Measurements from ENCODE around the gene TMTC2. TPM values are rescaled to one million over a fixed set of nuclear protein-coding genes. Genes with fewer than 3 reads are reported as not detected.

TMTC2 gene
- total RNA-seq, 2 experiments from 2014 or later, result 1.8 to 2.1 TPM

DNA sequence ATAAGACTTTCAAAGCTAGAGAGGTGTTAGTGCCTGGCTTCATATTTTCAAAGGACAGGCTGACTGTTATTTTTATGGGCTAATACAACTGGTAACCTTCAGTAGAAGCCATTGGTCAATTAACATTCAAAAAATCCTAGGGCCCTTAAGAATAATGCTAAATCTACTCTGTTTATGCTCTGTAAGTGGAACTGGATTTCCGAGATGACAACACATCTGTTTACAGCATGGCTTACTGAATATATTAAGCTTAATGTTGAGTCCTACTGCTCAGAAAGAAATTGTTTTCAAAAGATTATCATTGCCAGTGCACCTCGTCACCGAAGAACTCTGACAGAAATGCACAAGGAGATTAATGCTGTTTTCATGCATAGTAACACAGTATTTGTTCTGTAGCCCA is 239.9 kb downstream of the TMTC2 start:
- no peaks in the 10 kb centered on the region for H3K27me3 Mint-ChIP-seq
- Histone ChIP-seq H3K9me3 (ENCODE audit: control insufficient read depth in 1 of 2, insufficient read depth in 1 of 2, low read length in 2 of 2) (no peaks in the 10 kb centered on the region), H3K4me1 (ENCODE audit: insufficient read depth, low read length) (no peaks in the 10 kb centered on the region), H3K4me3 (ENCODE audit: low read length) (no peak overlapping the region), H3K36me3 (ENCODE audit: insufficient read depth, low read length) (no peaks in the 10 kb centered on the region), H3K27me3 (ENCODE audit: control insufficient read depth in 1 of 2, insufficient read depth in 2 of 2, low read length in 2 of 2) (no peaks in the 10 kb centered on the region), H3K27ac (ENCODE audit: low read depth in 1 of 2, low read length in 2 of 2) (no peak overlapping the region)
- no peaks in the 10 kb centered on the region for H3K36me3 Mint-ChIP-seq (ENCODE audit: low read depth)
- H3K9me3 Mint-ChIP-seq, result no peaks in the 10 kb centered on the region
- ATAC-seq (ENCODE audit: poor library complexity) (no peak), DNase-seq (no peak)
- CTCF ChIA-PET, result interaction anchor here (1.0 kb wide), 1 partner anchor 11 kb away, joined by 3 read pairs; no protein-coding TSS in a partner anchor
- intact Hi-C loops (cut with DNase I, micrococcal nuclease), result no loop called here
- H3K27ac Mint-ChIP-seq, result no peak overlapping the region
- no peaks in the 10 kb centered on the region for H3K4me1 Mint-ChIP-seq (ENCODE audit: low read depth)
- POLR2A ChIA-PET, result no interaction called here
- TF ChIP-seq, protein P1, sequence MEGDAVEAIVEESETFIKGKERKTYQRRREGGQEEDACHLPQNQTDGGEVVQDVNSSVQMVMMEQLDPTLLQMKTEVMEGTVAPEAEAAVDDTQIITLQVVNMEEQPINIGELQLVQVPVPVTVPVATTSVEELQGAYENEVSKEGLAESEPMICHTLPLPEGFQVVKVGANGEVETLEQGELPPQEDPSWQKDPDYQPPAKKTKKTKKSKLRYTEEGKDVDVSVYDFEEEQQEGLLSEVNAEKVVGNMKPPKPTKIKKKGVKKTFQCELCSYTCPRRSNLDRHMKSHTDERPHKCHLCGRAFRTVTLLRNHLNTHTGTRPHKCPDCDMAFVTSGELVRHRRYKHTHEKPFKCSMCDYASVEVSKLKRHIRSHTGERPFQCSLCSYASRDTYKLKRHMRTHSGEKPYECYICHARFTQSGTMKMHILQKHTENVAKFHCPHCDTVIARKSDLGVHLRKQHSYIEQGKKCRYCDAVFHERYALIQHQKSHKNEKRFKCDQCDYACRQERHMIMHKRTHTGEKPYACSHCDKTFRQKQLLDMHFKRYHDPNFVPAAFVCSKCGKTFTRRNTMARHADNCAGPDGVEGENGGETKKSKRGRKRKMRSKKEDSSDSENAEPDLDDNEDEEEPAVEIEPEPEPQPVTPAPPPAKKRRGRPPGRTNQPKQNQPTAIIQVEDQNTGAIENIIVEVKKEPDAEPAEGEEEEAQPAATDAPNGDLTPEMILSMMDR (IDR thresholded peaks at IDR 0.05), result no peak
- H3K4me3 Mint-ChIP-seq, result no peak overlapping the region

DNA sequence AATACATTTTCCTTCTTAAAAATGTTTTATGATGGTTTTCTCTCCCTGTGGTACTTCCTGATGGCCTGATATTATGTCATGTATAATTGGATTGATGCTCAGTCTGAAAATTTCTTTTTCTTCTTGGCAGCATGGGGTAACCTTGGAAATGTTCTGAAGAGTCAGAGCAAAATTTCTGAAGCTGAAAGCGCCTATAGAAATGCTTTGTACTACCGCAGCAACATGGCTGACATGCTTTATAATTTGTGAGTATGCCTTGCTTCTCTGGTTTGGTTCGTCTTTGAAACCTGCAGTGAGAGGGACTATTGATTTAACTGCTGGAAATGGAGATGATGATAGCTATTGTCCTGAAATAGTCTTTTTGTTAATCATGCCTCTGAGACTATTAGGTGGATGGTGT is 243.6 kb downstream of the TMTC2 start:
- no peaks in the 10 kb centered on the region for H3K9me3 Mint-ChIP-seq
- ChIA-PET POLR2A (no interaction called here), CTCF (no interaction called here)
- Histone ChIP-seq H3K27ac (ENCODE audit: low read depth in 1 of 2, low read length in 2 of 2) (no peak overlapping the region), H3K36me3 (ENCODE audit: insufficient read depth, low read length) (no peaks in the 10 kb centered on the region), H3K9me3 (ENCODE audit: control insufficient read depth in 1 of 2, insufficient read depth in 1 of 2, low read length in 2 of 2) (no peaks in the 10 kb centered on the region), H3K27me3 (ENCODE audit: control insufficient read depth in 1 of 2, insufficient read depth in 2 of 2, low read length in 2 of 2) (no peaks in the 10 kb centered on the region), H3K4me3 (ENCODE audit: low read length) (no peak overlapping the region), H3K4me1 (ENCODE audit: insufficient read depth, low read length) (no peaks in the 10 kb centered on the region)
- no peak overlapping the region for H3K27ac Mint-ChIP-seq
- intact Hi-C loops (cut with DNase I, micrococcal nuclease), result no loop called here
- no peak for DNase-seq
- no peaks in the 10 kb centered on the region for H3K27me3 Mint-ChIP-seq
- no peaks in the 10 kb centered on the region for H3K4me1 Mint-ChIP-seq (ENCODE audit: low read depth)
- H3K36me3 Mint-ChIP-seq (ENCODE audit: low read depth), result no peaks in the 10 kb centered on the region
- TF ChIP-seq, protein P1 (IDR thresholded peaks at IDR 0.05), result no peak
- ATAC-seq (ENCODE audit: poor library complexity), result no peak
- no peak overlapping the region for H3K4me3 Mint-ChIP-seq

DNA sequence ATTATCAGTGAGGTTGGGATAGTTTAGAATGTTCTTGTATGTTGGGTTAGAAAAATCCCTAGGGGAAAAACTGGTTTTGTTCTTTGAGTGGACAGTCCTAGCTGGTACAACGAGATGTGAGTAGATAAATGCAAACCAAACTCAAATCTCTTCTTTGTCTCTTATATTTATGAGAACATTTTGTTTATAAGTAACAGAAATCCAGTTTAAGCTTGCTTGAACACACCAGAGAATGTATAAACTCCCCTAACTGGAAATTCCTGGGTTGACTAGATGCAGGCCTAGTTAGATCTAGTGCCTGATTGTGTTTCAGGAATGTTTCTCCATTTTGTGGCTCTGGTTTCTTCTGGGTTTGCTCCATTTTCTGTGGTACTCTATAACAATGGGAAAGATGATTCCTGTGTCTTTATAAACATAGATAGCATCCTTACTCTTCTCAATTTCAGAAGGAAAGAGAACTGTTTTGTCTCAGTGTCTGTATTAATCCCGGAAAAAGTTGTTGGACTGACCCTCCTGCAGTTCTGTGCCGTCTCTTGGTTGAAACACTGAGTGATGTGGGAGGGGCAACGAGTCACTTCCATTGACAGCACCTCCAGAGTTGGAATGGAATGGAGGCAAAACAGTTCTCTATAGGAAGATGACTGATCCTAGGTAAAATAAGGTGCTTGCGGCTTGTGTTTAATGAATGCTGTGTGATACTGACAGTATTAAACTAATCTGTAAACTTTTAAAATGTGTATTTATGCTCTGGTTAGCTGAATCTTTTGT is 244.8 kb downstream of the TMTC2 start:
- Mint-ChIP-seq H3K4me1 (ENCODE audit: low read depth) (no peaks in the 10 kb centered on the region), H3K27ac (no peak overlapping the region), H3K36me3 (ENCODE audit: low read depth) (no peaks in the 10 kb centered on the region), H3K27me3 (no peaks in the 10 kb centered on the region), H3K4me3 (no peak overlapping the region), H3K9me3 (no peaks in the 10 kb centered on the region)
- CTCF ChIA-PET, result no interaction called here
- H3K27me3 ChIP-seq (ENCODE audit: control insufficient read depth in 1 of 2, insufficient read depth in 2 of 2, low read length in 2 of 2), result no peaks in the 10 kb centered on the region
- H3K9me3 ChIP-seq (ENCODE audit: control insufficient read depth in 1 of 2, insufficient read depth in 1 of 2, low read length in 2 of 2), result no peaks in the 10 kb centered on the region
- DNase-seq, result no peak
- no peaks in the 10 kb centered on the region for H3K4me1 ChIP-seq (ENCODE audit: insufficient read depth, low read length)
- POLR2A ChIA-PET, result no interaction called here
- H3K27ac ChIP-seq (ENCODE audit: low read depth in 1 of 2, low read length in 2 of 2), result no peak overlapping the region
- ATAC-seq (ENCODE audit: poor library complexity), result no peak
- no peak overlapping the region for H3K4me3 ChIP-seq (ENCODE audit: low read length)
- no peaks in the 10 kb centered on the region for H3K36me3 ChIP-seq (ENCODE audit: insufficient read depth, low read length)
- intact Hi-C loops (cut with DNase I, micrococcal nuclease), result no loop called here
- TF ChIP-seq, protein P1 (IDR thresholded peaks at IDR 0.05), result no peak

Data from CD4-positive, alpha-beta T cell (primary cell).